GM12872 (cell line): ENCODE data around the gene MTF1.

Experiments
- TF ChIP-seq, protein P1 (sequence below): IDR thresholded peaks from 3 replicates; pipeline ENCODE4 v1.5.1; 2011; ENCODE audit warnings: low read depth, mild to moderate bottlenecking, low read length, moderate library complexity; ENCODE audit not compliant: insufficient read depth

The MTF1 gene

DNA sequence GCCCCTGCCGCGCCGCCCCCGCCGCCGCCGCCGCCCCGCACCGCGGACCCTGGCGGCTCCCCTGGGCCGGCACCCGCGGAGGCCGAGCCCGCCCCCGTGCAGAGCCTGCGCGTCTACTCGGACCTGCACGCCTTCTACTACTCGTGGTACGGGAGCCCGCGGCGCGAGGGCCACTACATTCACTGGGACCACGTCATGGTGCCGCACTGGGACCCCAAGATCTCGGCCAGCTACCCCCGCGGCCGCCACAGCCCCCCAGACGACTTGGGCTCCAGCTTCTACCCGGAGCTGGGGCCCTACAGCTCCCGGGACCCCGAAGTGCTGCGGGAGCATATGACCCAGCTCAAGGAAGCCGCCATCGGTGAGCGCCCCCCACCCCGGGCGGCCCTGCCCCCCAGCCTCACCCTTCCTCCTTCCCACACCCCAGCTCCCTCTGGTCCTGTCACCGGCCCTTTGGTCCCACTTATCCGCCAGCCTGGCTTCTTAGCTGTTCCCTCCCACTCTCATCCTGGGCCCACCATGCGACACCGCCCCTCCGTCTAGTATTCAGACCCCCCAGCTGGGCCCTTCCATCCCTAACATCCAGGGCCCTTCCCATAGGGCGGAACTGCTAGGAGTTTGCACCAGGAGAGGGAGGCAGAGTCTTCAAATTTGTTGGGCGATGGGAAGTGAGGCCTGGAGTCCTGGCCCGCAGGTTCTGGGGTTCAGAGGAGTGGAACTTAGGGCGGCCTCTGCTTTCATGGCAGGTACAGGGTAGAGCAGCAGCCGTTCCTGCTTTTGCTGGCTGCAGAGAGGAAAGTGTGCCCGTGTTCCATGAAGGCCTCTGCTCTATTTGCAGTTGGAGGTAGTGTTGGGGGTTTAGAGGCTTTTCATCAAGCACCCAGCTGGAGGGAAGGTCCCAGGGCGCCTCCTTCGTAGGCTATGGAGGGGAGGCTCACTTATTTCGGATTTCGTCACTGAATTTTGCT is 64.7 kb downstream of the MTF1 start:
- TF ChIP-seq, protein P1, sequence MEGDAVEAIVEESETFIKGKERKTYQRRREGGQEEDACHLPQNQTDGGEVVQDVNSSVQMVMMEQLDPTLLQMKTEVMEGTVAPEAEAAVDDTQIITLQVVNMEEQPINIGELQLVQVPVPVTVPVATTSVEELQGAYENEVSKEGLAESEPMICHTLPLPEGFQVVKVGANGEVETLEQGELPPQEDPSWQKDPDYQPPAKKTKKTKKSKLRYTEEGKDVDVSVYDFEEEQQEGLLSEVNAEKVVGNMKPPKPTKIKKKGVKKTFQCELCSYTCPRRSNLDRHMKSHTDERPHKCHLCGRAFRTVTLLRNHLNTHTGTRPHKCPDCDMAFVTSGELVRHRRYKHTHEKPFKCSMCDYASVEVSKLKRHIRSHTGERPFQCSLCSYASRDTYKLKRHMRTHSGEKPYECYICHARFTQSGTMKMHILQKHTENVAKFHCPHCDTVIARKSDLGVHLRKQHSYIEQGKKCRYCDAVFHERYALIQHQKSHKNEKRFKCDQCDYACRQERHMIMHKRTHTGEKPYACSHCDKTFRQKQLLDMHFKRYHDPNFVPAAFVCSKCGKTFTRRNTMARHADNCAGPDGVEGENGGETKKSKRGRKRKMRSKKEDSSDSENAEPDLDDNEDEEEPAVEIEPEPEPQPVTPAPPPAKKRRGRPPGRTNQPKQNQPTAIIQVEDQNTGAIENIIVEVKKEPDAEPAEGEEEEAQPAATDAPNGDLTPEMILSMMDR: no peak

DNA sequence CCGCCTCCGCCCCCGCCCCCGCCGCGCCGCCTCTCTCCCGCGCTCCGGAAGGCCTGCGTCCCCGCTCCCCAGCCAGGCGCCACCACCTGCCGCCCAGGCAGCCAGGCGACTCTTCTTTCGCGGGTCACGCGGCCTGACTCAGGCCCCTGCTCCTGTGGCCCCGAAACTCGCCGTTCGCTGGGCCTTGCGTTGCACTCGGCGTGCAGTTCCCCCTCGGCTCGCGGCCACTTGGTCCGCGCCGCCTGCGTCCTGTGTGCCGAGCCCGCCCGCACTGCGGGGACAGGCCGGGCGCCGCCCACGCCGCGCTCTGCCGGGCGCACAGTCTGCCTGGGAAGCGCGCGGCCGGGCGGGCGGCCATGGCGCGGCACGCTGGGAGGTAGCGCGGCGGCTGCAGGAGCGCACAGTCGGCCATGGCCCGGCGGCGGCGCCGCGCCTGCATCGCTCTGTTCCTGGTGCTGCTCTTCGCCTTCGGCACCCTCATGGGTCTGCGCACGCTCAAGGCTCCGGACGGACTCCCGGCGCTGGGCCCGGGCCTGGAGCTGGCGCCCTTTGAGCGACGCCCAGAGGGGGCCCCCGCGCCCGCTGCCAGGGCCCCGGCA is 65.5 kb downstream of the MTF1 start, which contains the start of gene MANEAL:
Gene MANEAL, plus strand, starts transcription at position 75 of the 599 bp plus-strand sequence. Its CDS starts 336 bp downstream, at position 411.
- TF ChIP-seq, protein P1: no peak

DNA sequence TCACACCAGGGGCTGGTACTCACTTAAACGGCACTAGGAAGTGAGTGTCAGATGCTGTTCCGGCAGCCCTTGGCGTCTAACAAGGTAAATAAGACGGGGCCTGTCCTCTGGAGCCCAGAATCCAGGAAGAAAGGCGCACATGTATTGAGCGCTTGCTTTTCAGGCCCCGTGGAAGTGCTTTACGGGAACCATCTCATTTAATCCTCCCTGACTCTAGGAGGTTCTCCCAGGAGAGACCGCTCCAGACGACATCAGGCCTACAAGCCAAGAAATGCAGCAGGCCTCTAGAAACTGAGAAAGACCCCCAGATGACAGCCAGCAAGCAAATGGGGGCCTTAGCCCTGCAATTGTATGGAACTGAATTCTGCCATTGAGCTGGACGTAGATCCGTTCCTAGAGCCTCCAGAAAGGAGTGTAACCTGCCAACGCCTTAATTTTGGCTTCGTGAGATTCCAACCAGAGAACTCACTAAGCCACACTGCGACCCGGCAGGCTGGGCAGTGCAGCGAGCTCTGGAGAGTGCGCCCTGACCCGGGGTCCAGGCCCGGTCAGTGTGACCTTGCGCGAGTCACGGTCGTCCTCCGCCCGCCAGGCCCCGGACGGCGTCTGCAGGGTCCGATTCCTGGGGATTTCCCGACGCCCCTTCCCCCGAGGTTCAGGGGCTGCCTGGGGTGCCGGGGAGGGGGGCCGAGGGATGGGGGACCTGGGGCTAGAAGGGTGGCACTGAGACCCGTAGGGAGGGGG is 66.3 kb downstream of the MTF1 start:
- TF ChIP-seq, protein P1: no peak

DNA sequence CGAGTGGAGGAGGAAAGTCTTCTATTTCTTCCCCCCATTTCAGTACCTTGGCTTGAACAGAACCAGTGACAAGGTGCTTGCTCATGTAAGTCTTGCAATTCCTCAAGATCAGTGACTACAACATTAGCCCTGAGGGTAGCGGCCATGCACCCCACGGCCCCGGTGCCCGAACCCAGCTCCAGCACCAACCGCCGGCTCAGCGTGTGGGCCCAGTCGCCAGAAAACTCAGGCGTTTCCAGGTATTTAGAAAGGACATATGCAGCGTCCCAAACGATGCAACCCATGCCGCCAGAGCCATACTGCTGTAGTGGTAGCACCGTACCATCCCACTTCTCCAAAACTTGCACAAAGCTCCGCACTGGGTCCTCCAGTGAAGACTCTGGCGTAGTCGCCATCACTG is 76.9 kb downstream of the MTF1 start:
- TF ChIP-seq, protein P1: no peak

DNA sequence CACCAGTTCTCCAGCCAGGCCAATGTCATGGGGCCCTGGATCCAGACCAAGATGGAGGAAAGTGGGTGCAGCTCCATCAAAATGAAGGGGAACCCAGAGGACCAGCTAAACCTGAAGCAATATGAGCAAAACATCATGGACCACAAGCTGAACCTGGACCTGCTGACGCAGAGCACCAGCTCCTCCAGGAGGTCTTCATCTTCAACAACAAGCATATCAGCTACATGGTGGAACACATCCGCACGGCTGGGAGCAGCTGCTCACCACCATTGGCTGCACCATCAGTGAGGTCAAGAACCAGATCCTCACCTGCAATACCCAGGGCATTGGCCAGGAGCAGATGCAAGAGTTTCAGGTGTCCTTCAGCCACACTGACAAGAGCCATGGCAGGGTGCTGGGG is 80.7 kb downstream of the MTF1 start:
- TF ChIP-seq, protein P1: no peak

GRCh38 chr1:37776946-37777516 is 82.4 kb downstream of the MTF1 start:
- TF ChIP-seq, protein P1: no peak

DNA sequence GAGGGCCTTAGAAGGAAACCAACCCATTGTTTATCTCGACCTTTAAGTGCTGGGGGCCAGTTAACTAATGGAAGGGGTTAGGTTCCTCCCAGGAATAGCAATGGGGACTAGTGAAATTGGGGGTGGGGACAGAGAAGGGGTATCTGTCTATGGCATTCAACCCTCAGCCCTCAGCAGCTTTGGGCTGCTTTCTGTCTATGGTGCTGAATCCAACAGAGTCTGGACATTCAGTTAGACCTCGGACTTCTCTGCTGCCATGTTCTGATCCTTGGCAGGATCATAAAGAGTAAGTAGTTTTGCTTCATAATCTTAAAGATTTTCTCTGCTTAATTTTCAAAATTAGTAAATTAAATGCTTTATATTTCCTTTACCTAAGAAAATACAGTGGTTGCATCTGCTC is 91.9 kb downstream of the MTF1 start:
- TF ChIP-seq, protein P1: no peak
